Stimulated activated CD8-positive, alpha-beta memory T cell treated with anti-CD3 and anti-CD28 coated beads, Interleukin-7, amount 100 ng/mL, for 4 hours (primary cell): ENCODE measurements around the gene RPL32.
A peak's percentile ranks its signal among the peaks of the same experiment; 100 is the strongest.

Experiments
- DNase-seq, 2 donors: peaks; one replicate each; pipeline ENCODE4 v3.0.0-alpha.2; 2020; ENCODE audit warnings: low read depth in 2 of 2

Gene RPL32

GRCh38 chr3:12832350-12833221 is 8.8 kb downstream of the RPL32 start:
- DNase-seq, result no peak

GRCh38 chr3:12831301-12831866 is 10.0 kb downstream of the RPL32 start:
- no peak for DNase-seq

GRCh38 chr3:12830785-12831156 is 10.6 kb downstream of the RPL32 start:
- DNase-seq, result no peak

- DNase-seq, result no peak
These were observed 11.2 kb downstream of the RPL32 start for GRCh38 chr3:12829886-12830784.

- DNase-seq, result no peak
These were observed 12.0 kb downstream of the RPL32 start for GRCh38 chr3:12829404-12829803.

GRCh38 chr3:12828751-12829150 is 12.6 kb downstream of the RPL32 start:
- DNase-seq, result no peak

- DNase-seq, result no peak
These were observed 16.2 kb downstream of the RPL32 start for GRCh38 chr3:12825156-12825555.

GRCh38 chr3:12824299-12824698 is 17.1 kb downstream of the RPL32 start:
- DNase-seq, result no peak

GRCh38 chr3:12822725-12823373 is 18.5 kb downstream of the RPL32 start:
- DNase-seq, result no peak

GRCh38 chr3:12818773-12819172 is 22.6 kb downstream of the RPL32 start:
- DNase-seq, result no peak

- no peak for DNase-seq
These were observed 23.1 kb downstream of the RPL32 start for GRCh38 chr3:12818273-12818672.

- no peak for DNase-seq
These were observed 24.0 kb downstream of the RPL32 start for GRCh38 chr3:12817343-12817710.

- no peak for DNase-seq
These were observed 24.6 kb downstream of the RPL32 start for GRCh38 chr3:12816521-12817342.

- no peak for DNase-seq
These were observed 25.6 kb downstream of the RPL32 start for GRCh38 chr3:12815719-12816118.

- DNase-seq, result no peak
These were observed 26.3 kb downstream of the RPL32 start for GRCh38 chr3:12815078-12815477.

- DNase-seq, result no peak
These were observed 27.4 kb downstream of the RPL32 start for GRCh38 chr3:12813967-12814366.

- DNase-seq, result no peak
These were observed 28.6 kb downstream of the RPL32 start for GRCh38 chr3:12812812-12813211.

- no peak for DNase-seq
These were observed 30.4 kb downstream of the RPL32 start for GRCh38 chr3:12810961-12811360.

GRCh38 chr3:12810013-12810780 is 31.2 kb downstream of the RPL32 start:
- DNase-seq, result peak; percentile 88 to 89

- no peak for DNase-seq
These were observed 31.9 kb downstream of the RPL32 start for GRCh38 chr3:12809435-12809834.
